Natural killer cell treated with Interleukin-12 subunit alpha and Interleukin-12 subunit beta and Interleukin-15 and Interleukin-18, amount 100 ng/mL, for 72 hours (primary cell): Measurements from ENCODE around the gene CEP112. TPM values are rescaled to one million over a fixed set of nuclear protein-coding genes. Genes with fewer than 3 reads are reported as not detected.

Experiments
- ATAC-seq, 2 donors: fragments of 150-1000 bp; cut with Tn5 transposase in 1 of 2; sonication (Bioruptor Pico), chemical (Tn5 transposase) in 1 of 2; 2 replicates each; pipeline ENCODE4 v1.10.0; 2021
- DNase-seq: peaks from one replicate; pipeline ENCODE4 v3.0.0; 2022; ENCODE audit warnings: low spot score
- H3K27ac Mint-ChIP-seq, 2 donors: 1 replicate in 1 of 2; 2 replicates in 1 of 2; pipeline ENCODE4 v1.8.0; 2022; ENCODE audit warnings: mixed read lengths in 2 of 2, mild to moderate bottlenecking in 1 of 2, moderate library complexity in 1 of 2
- H3K27me3 Mint-ChIP-seq, 2 donors: 1 replicate in 1 of 2; 2 replicates in 1 of 2; pipeline ENCODE4 v1.8.0; 2022; ENCODE audit warnings: mixed read lengths in 2 of 2
- H3K36me3 Mint-ChIP-seq: one replicate; pipeline ENCODE4 v1.8.0; 2022; ENCODE audit warnings: mixed read lengths
- H3K4me1 Mint-ChIP-seq, 2 donors: 1 replicate in 1 of 2; 2 replicates in 1 of 2; pipeline ENCODE4 v1.8.0; 2022; ENCODE audit warnings: low read depth in 2 of 2, mixed read lengths in 2 of 2, mild to moderate bottlenecking in 1 of 2
- H3K4me3 Mint-ChIP-seq: one replicate; pipeline ENCODE4 v1.8.0; 2022; ENCODE audit warnings: mixed read lengths
- H3K9me3 Mint-ChIP-seq: 2 replicates; pipeline ENCODE4 v1.8.0; 2022; ENCODE audit warnings: mixed read lengths
- total RNA-seq, 2 donors: library from RNA; stranded (reverse); gene quantifications; one replicate each; pipeline ENCODE4 v1.2.3, GENCODE V29; 2022

CEP112 gene
- total RNA-seq, 2 donors from 2014 or later: 2.3 to 5.5 TPM

GRCh38 chr17:65901394-65901793 is 290.5 kb downstream of the CEP112 start:
- Mint-ChIP-seq H3K27ac (no peak overlapping the region), H3K36me3 (no peaks in the 10 kb centered on the region), H3K4me3 (no peak overlapping the region), H3K27me3 (peaks cover 0 to 13% of the 10 kb centered on the region in 2 donors), H3K4me1 (no peaks in the 10 kb centered on the region), H3K9me3 (no peaks in the 10 kb centered on the region)
- DNase-seq (no peak), ATAC-seq (no peak)

DNA sequence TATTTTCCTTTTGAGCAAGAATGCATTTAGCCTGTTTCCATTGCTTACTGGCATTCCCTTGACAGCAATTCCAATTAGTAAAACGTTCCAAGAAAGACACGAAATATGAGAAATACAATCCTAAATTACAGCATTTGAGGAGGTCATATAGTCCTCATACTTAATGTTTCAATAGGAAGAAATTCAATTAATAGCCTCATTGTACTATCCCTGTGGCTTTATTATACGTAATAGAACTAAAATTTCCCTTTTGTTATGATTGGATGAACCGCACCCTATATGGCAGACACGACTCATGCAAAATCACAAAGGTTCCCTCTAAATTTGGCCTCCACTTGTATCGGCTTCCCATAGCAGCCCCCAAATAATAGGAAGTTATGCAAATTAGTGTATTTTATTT is 291.7 kb downstream of the CEP112 start:
- ATAC-seq (no peak), DNase-seq (no peak)
- H3K4me3 Mint-ChIP-seq: no peak overlapping the region
- H3K27ac Mint-ChIP-seq: no peak overlapping the region
- no peaks in the 10 kb centered on the region for H3K36me3 Mint-ChIP-seq
- H3K4me1 Mint-ChIP-seq: no peaks in the 10 kb centered on the region
- peaks cover 0 to 13% of the 10 kb centered on the region in 2 donors for H3K27me3 Mint-ChIP-seq
- no peaks in the 10 kb centered on the region for H3K9me3 Mint-ChIP-seq

DNA sequence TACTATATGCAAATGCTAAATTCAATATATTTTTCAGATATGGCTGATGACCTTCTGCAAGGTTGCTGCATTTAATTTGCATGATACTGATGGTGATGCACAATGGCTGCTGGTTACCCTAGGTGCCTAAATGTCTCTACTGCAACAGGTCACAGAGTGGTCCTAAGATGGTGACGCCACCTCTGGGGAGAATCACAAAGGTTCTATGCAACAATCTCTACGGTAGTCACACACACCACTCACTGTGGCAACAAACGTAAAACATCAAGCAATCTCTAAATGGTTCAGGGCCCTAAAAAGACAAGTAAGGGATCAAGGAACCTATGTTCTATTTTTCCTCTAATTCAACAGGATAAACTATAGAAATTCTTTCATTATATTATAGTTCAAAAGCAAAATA is 293.3 kb downstream of the CEP112 start:
- ATAC-seq (no peak), DNase-seq (no peak)
- no peaks in the 10 kb centered on the region for H3K4me1 Mint-ChIP-seq
- no peaks in the 10 kb centered on the region for H3K9me3 Mint-ChIP-seq
- H3K4me3 Mint-ChIP-seq: no peak overlapping the region
- no peaks in the 10 kb centered on the region for H3K36me3 Mint-ChIP-seq
- H3K27me3 Mint-ChIP-seq: no peaks in the 10 kb centered on the region
- no peak overlapping the region for H3K27ac Mint-ChIP-seq

- no peak for DNase-seq
- Mint-ChIP-seq H3K36me3 (no peaks in the 10 kb centered on the region), H3K27me3 (peaks cover 0 to under 1% of the 10 kb centered on the region in 2 donors), H3K9me3 (no peaks in the 10 kb centered on the region), H3K27ac (no peak overlapping the region), H3K4me3 (no peak overlapping the region), H3K4me1 (no peaks in the 10 kb centered on the region)
- no peak for ATAC-seq
Measured at GRCh38 chr17:65896889-65897288, 295.0 kb downstream of the CEP112 start.

GRCh38 chr17:65895969-65896368 is 296.0 kb downstream of the CEP112 start:
- no peak overlapping the region for H3K27ac Mint-ChIP-seq
- no peak overlapping the region for H3K4me3 Mint-ChIP-seq
- no peak for ATAC-seq
- no peaks in the 10 kb centered on the region for H3K4me1 Mint-ChIP-seq
- no peaks in the 10 kb centered on the region for H3K36me3 Mint-ChIP-seq
- no peaks in the 10 kb centered on the region for H3K9me3 Mint-ChIP-seq
- H3K27me3 Mint-ChIP-seq: peaks cover 0 to 9% of the 10 kb centered on the region in 2 donors
- DNase-seq: no peak

GRCh38 chr17:65893692-65894279 is 298.1 kb downstream of the CEP112 start:
- no peaks in the 10 kb centered on the region for H3K9me3 Mint-ChIP-seq
- DNase-seq: no peak
- H3K4me1 Mint-ChIP-seq: no peaks in the 10 kb centered on the region
- no peak overlapping the region for H3K4me3 Mint-ChIP-seq
- H3K27me3 Mint-ChIP-seq: peaks cover 3 to 17% of the 10 kb centered on the region in 2 donors
- no peak for ATAC-seq
- H3K27ac Mint-ChIP-seq: no peak overlapping the region
- H3K36me3 Mint-ChIP-seq: no peaks in the 10 kb centered on the region

DNA sequence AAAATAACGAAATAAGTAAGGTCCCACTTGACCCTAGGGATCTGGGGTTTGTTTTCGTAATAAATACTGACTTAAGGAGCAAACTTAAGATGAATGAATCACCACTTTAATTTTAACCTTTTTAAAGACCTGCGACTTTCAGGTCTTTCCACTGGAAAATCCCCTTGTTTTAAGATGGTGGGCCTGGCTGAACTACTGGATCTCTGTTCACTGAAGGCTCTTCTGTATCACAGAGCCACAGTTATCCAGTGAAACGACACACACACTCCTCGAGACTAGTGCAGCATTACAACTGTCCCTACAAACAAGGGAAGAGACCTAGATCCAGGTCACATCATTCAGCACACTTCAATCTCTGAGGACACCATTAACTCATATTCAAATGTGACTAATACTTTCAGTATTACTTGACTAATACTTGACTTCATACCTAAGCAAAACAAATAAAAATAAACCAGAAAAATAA is 299.0 kb downstream of the CEP112 start:
- peaks cover 4 to 20% of the 10 kb centered on the region in 2 donors for H3K27me3 Mint-ChIP-seq
- DNase-seq: no peak
- no peaks in the 10 kb centered on the region for H3K9me3 Mint-ChIP-seq
- no peaks in the 10 kb centered on the region for H3K36me3 Mint-ChIP-seq
- no peaks in the 10 kb centered on the region for H3K4me1 Mint-ChIP-seq
- H3K27ac Mint-ChIP-seq: no peak overlapping the region
- no peak for ATAC-seq
- no peak overlapping the region for H3K4me3 Mint-ChIP-seq

DNA sequence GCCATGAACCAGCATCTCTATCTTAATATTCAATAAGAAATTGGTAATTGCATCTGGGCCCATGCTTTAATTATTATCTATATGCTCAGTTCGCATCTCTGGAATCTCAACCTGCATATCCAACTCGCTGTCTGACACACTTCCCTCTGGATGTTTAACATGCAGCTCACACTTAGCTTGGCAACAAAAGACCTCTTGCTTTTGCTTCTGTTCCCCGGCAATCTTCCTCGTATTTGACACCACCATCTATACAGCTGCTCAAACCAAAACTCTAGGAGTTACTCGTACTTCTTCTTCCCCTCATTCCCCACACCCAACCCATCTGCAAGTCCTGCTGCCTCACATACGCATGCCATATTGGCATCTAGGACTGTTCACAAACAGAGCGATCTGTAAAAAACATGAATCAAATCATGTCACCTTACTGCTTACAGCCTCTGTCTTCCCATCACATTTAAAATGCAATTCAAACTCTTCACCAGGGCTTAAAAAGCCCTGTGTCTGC is 300.6 kb downstream of the CEP112 start:
- Mint-ChIP-seq H3K36me3 (no peaks in the 10 kb centered on the region), H3K9me3 (no peaks in the 10 kb centered on the region), H3K27ac (no peak overlapping the region), H3K4me1 (no peaks in the 10 kb centered on the region), H3K4me3 (no peak overlapping the region), H3K27me3 (peaks cover 5 to 23% of the 10 kb centered on the region in 2 donors)
- DNase-seq (no peak), ATAC-seq (no peak)

DNA sequence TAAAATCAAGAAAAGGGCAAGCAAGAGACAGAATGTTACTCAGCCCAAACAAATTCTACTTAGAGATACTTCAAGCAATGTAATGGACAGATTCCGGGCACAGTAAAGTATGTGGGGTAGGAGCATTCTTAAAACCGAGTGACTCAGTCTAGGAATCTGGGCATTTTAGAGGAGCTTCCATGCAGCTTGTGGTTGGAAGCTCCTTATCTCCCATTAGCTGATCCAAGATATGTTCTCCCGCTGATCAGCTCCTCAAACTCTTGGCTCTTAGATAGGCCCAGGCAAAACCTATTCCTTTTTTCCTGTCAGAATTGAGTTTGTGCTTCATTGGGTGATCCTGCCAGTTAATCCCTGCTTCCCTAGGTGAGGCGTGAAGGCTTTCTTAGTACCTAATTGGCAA is 303.3 kb downstream of the CEP112 start:
- H3K4me1 Mint-ChIP-seq: no peaks in the 10 kb centered on the region
- DNase-seq: no peak
- no peak overlapping the region for H3K4me3 Mint-ChIP-seq
- H3K27ac Mint-ChIP-seq: no peak overlapping the region
- peaks cover 8 to 23% of the 10 kb centered on the region in 2 donors for H3K27me3 Mint-ChIP-seq
- no peak for ATAC-seq
- no peaks in the 10 kb centered on the region for H3K36me3 Mint-ChIP-seq
- no peaks in the 10 kb centered on the region for H3K9me3 Mint-ChIP-seq

- DNase-seq (no peak), ATAC-seq (no peak)
- Mint-ChIP-seq H3K4me1 (no peaks in the 10 kb centered on the region), H3K9me3 (no peaks in the 10 kb centered on the region), H3K27ac (no peak overlapping the region), H3K36me3 (no peaks in the 10 kb centered on the region), H3K4me3 (no peak overlapping the region), H3K27me3 (peaks cover 8 to 20% of the 10 kb centered on the region in 2 donors)
Measured at GRCh38 chr17:65886315-65887245, 305.4 kb downstream of the CEP112 start.

DNA sequence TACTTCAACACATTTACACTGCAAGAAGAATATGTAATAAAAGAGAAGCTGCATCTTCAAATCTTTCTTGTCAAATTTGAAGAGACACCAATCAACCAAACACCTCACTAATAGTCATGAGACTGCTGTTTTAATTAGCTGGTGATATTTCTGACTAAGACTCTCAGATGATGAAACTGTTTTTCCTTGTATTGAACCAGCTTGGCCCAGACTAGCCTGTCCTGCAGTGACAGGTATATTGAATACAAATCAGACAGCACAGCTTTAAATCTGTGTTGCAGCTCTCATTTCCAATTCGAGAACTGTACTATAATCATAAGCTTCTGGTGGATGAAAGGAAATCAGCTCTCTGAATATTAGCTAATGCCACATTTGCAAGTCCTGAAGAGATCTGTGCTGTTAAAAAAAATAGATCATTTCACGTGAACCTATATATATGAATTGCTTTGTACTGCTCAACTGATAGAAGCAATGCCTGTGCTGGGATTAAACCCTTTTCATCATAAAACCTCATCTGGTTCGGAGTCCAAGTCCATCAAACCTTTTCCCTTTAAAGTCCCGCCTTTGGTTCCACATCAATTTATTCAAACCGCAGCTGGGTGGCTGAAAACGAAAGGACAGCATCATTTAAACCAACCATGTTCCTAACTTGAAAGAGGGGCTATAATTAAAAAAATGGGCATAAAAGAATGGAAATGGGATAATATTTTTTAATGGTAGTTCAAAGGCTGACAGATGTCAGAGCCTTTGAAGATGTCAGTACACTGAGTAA is 306.2 kb downstream of the CEP112 start:
- H3K4me3 Mint-ChIP-seq: no peak overlapping the region

GRCh38 chr17:65876985-65877384 is 314.9 kb downstream of the CEP112 start:
- DNase-seq (no peak), ATAC-seq (no peak)
- no peaks in the 10 kb centered on the region for H3K36me3 Mint-ChIP-seq
- no peak overlapping the region for H3K27ac Mint-ChIP-seq
- H3K9me3 Mint-ChIP-seq: no peaks in the 10 kb centered on the region
- H3K4me3 Mint-ChIP-seq: no peak overlapping the region
- H3K27me3 Mint-ChIP-seq: peaks cover 14 to 25% of the 10 kb centered on the region in 2 donors
- H3K4me1 Mint-ChIP-seq: no peaks in the 10 kb centered on the region

More for the DNA sequence above, 306.2 kb downstream of the CEP112 start:
- no peak for ATAC-seq
- no peaks in the 10 kb centered on the region for H3K4me1 Mint-ChIP-seq
- DNase-seq: no peak
- no peak overlapping the region for H3K27ac Mint-ChIP-seq
- H3K27me3 Mint-ChIP-seq: peaks cover 8 to 15% of the 10 kb centered on the region in 2 donors
- H3K9me3 Mint-ChIP-seq: no peaks in the 10 kb centered on the region
- H3K36me3 Mint-ChIP-seq: no peaks in the 10 kb centered on the region

GRCh38 chr17:65868881-65869280 is 323.1 kb downstream of the CEP112 start:
- DNase-seq: no peak
- Mint-ChIP-seq H3K36me3 (no peaks in the 10 kb centered on the region), H3K9me3 (no peaks in the 10 kb centered on the region), H3K4me1 (no peaks in the 10 kb centered on the region), H3K27me3 (peaks cover 9 to 24% of the 10 kb centered on the region in 2 donors), H3K4me3 (no peak overlapping the region), H3K27ac (no peak overlapping the region)
- ATAC-seq: no peak
